HG03520 (cell line): ENCODE results near the gene HBD.

Experiments used
- ATAC-seq: cut with Tn5 transposase; IDR thresholded peaks from one replicate; pipeline ENCODE4 v1.9.1; 2021; ENCODE audit warnings: mild to moderate bottlenecking, moderate library complexity; ENCODE audit not compliant: unreplicated experiment

Gene HBD

DNA sequence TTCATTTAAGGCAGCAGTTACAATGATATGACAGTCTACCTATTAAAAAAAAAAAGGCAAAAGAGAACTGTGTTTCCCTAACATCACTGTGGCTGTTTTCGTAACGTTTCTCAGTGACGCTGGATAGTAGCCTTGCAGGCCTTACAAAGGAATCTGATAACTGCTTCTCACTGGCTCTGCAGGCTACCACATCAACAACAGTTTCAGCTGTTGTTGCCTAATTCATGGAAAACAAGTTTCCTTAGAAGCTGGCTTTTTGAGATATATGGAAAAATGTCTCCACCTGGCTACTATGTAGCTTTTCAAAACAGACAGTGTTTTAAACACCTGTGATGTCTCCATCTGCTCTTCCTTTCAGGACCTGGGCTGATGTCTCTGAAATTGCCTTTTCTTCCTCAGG, 37.6 kb downstream of the HBD start:
- no peak for ATAC-seq

DNA sequence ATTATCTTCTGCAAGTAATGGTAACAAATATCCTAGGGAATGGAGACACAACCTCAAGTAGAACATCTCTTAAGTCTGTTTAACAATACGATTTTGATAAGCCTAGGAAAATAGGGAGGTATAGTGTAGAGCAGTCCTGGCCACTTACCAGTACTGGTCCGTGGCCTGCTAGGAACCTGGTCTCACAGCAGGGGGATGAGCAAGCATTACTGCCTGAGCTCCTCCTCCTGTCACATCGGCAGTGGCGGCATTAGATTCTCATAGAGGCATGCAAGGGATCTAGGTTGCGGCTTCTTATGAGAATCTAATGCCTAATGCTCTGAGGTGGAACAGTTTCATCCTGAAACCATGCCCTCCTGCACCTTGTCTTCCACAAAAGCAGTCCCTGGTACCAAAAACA, 38.2 kb downstream of the HBD start:
- ATAC-seq: no peak

DNA sequence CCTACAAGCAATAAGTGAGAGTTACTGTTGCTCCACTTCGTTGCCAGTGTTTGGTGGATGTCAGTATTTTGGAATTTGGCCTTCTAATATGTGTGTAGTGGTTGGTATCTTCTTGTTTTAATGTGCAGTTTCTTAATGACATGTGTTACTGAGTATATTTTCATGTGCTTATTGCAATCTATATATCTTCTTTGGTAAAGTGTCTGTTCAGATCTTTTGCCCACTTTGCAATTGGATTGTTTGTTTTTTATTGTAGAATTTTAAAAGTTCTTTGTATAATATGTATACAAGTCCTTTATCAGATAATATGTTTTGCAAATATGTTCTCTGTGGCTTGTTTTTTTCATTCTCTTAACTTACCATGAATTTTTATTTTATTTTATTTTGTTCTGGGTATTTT, 41.5 kb downstream of the HBD start:
- ATAC-seq: no peak

DNA sequence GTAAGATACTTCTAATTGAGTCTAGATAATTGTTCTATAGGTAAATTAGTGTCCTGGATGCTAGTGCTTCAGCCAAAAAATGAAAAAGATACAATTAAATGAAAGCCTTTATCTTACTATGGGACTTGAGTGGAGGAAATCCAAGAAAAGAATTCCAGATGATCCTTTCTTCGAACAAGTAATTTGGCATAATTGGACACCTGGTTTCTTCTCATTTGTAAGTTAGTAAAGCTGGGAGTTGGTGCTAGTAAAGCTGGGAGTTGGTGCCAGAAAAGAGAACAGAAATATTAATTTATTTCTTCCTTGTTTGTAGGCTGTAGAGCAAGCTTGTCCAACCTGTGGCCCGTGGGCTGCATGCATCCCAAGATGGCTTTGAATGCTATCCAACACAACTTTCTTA, 46.1 kb downstream of the HBD start:
- no peak for ATAC-seq
